ENCODE measurements around the gene EGFL7.
"Not testable (repeated sequence)": the region's sequence is repeated elsewhere in the genome, so short reads cannot be mapped to it uniquely, and the experiment has no call there.

DNA sequence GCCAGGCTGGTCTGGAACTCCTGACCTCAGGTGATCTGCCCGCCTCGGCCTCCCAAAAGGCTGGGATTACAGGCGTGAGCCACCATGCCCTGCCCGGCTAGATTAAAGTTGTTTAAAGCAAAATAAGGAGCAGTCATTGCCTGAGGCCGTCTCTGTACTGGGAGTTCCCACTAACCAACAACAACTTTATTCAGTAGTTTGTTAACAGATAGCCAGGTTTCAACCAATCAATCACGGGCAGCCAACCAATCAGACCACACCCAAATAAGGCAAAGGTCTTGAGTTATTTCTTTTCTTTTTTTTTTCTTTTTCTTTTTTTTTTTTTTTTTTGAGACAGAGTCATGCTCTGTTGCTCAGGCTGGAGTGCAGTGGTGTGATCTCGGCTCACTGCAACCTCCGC, 42.0 kb downstream of the EGFL7 start:
- not testable (repeated sequence) for TF ChIP-seq CTCF (IDR thresholded peaks at IDR 0.05; ENCODE audit: low read depth, low read length, missing input control); TAF1 (conservative IDR thresholded peaks at IDR 0.05); GABPA (IDR thresholded peaks at IDR 0.05 in 1 of 2, conservative IDR thresholded peaks at IDR 0.05 in 1 of 2); RAD21 (IDR thresholded peaks at IDR 0.05)
- TF ChIP-seq, protein P1, sequence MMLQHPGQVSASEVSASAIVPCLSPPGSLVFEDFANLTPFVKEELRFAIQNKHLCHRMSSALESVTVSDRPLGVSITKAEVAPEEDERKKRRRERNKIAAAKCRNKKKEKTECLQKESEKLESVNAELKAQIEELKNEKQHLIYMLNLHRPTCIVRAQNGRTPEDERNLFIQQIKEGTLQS (IDR thresholded peaks at IDR 0.05) = not testable (repeated sequence)
